ENCODE measurements around the gene TOX2.

DNA sequence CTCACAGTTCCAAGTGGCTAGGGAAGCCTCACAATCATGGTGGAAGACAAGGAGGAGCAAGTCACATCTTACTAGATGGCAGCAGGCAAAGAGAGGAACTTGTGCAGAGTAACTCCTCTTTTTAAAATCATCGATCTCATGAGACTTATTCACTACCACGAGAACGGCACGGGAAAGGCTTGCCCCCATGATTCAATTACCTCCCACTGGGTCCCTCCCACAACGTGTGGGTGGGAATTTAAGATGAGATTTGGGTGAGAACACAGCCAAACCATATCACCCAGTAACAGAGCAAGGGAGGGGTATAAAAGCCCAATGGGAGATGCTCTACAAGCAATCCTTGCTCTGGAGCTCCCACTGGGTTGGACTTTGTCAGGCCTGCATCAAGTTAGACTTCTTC lies 192.0 kb downstream of the TOX2 start:
- TF ChIP-seq CTCF (IDR thresholded peaks at IDR 0.05): no peak
- TF ChIP-seq POLR2A (IDR thresholded peaks at IDR 0.05): no peak

Measured in thyroid gland (tissue), 4 donors.